PC-3 (cell line): ENCODE data around the gene ZMIZ2.

ENCODE experiments used
- CTCF ChIP-seq: fragments of 300-600 bp; sonication (generic); conservative IDR thresholded peaks from 2 replicates; pipeline ENCODE4 v1.5.1; 2017; ENCODE audit warnings: antibody characterized with exemption, low read depth, mild to moderate bottlenecking, low read length
- EZH2phosphoT487 ChIP-seq: fragments of 300-600 bp; sonication (generic); IDR thresholded peaks from 2 replicates; pipeline ENCODE4 v1.6.1; 2018; ENCODE audit warnings: mild to moderate bottlenecking, antibody characterized with exemption, low read length, borderline replicate concordance

- TF ChIP-seq CTCF (no peak), EZH2phosphoT487 (no peak)
Measured at GRCh38 chr7:44757739-44758138, 9.1 kb downstream of the ZMIZ2 start.
